Neural progenitor cell (in vitro differentiated cells): ENCODE results near the gene PHLDA2. TPM values are rescaled to one million over a fixed set of nuclear protein-coding genes. Genes with fewer than 3 reads are reported as not detected.

Source experiments
- DNase-seq: peaks from one replicate; pipeline ENCODE4 v3.0.0-alpha.2; 2016; ENCODE audit warnings: low spot score
- H2AFZ ChIP-seq: fragments of 200-600 bp; sonication (generic); replicated peaks from 2 replicates; pipeline ENCODE4 v1.6.1; 2016; ENCODE audit warnings: antibody characterized with exemption
- H3F3A ChIP-seq: fragments of 200-600 bp; sonication (generic); 2 replicates; pipeline ENCODE4 v1.6.1; 2016; ENCODE audit warnings: antibody characterized with exemption, low read depth
- H3K27ac ChIP-seq: fragments of 200-600 bp; sonication (generic); 2 replicates; pipeline ENCODE4 v1.5.1; 2016; ENCODE audit warnings: mild to moderate bottlenecking
- H3K27me3 ChIP-seq: fragments of 200-600 bp; sonication (generic); 2 replicates; pipeline ENCODE4 v1.6.1; 2016; ENCODE audit warnings: mild to moderate bottlenecking, moderate library complexity
- H3K36me3 ChIP-seq: fragments of 200-600 bp; sonication (generic); 2 replicates; pipeline ENCODE4 v1.5.1; 2016
- H3K4me1 ChIP-seq: fragments of 200-600 bp; sonication (generic); 2 replicates; pipeline ENCODE4 v1.6.1; 2016; ENCODE audit warnings: mixed run types
- H3K4me2 ChIP-seq: fragments of 200-600 bp; sonication (generic); 2 replicates; pipeline ENCODE4 v1.6.1; 2016
- H3K4me3 ChIP-seq: fragments of 200-600 bp; sonication (generic); 2 replicates; pipeline ENCODE4 v1.5.1; 2016
- H3K79me2 ChIP-seq: fragments of 200-600 bp; sonication (generic); 2 replicates; pipeline ENCODE4 v1.6.1; 2016; ENCODE audit warnings: low read depth
- H3K9ac ChIP-seq: fragments of 200-600 bp; sonication (generic); 2 replicates; pipeline ENCODE4 v1.6.1; 2016
- H3K9me3 ChIP-seq: fragments of 200-600 bp; sonication (generic); 2 replicates; pipeline ENCODE4 v1.5.1; 2016; ENCODE audit warnings: low read depth
- H4K20me1 ChIP-seq: fragments of 200-600 bp; sonication (generic); 2 replicates; pipeline ENCODE4 v1.6.1; 2016; ENCODE audit warnings: low read depth
- H3K27ac Mint-ChIP-seq: 3 replicates; pipeline ENCODE4 v1.8.0; 2021; ENCODE audit warnings: mixed read lengths
- H3K27me3 Mint-ChIP-seq: 2 replicates; pipeline ENCODE4 v1.8.0; 2022; ENCODE audit warnings: low read depth, mild to moderate bottlenecking, inconsistent platforms, moderate library complexity, mixed read lengths; ENCODE audit not compliant: insufficient read depth
- H3K36me3 Mint-ChIP-seq: 3 replicates; pipeline ENCODE4 v1.8.0; 2021; ENCODE audit warnings: mixed read lengths
- H3K4me1 Mint-ChIP-seq: 3 replicates; pipeline ENCODE4 v1.8.0; 2021; ENCODE audit warnings: mixed read lengths
- H3K4me3 Mint-ChIP-seq: 3 replicates; pipeline ENCODE4 v1.8.0; 2021; ENCODE audit warnings: mild to moderate bottlenecking, moderate library complexity, mixed read lengths
- H3K9me3 Mint-ChIP-seq: 3 replicates; pipeline ENCODE4 v1.8.0; 2020; ENCODE audit warnings: mixed read lengths
- EZH2 ChIP-seq: fragments of 200-600 bp; sonication (generic); IDR thresholded peaks from 2 replicates; pipeline ENCODE4 v1.6.1; 2017; ENCODE audit warnings: antibody characterized with exemption, mild to moderate bottlenecking, moderate library complexity
- EZH2phosphoT487 ChIP-seq: fragments of 200-600 bp; sonication (generic); IDR thresholded peaks from 2 replicates; pipeline ENCODE4 v1.6.1; 2017; ENCODE audit warnings: antibody characterized with exemption
- total RNA-seq: library from RNA; depleted of rRNA; stranded (reverse); fragments of >200 nt; gene quantifications from 2 replicates; pipeline ENCODE4 v1.2.3, GENCODE V29; 2015; ENCODE audit warnings: low replicate concordance
- TF ChIP-seq, protein P1 (sequence below): fragments of 200-600 bp; sonication (generic); IDR thresholded peaks from 2 replicates; pipeline ENCODE4 v1.5.1; 2017; ENCODE audit warnings: antibody characterized with exemption, mild to moderate bottlenecking

Gene PHLDA2
- total RNA-seq, 1 donor from 2014 or later: not detected

DNA sequence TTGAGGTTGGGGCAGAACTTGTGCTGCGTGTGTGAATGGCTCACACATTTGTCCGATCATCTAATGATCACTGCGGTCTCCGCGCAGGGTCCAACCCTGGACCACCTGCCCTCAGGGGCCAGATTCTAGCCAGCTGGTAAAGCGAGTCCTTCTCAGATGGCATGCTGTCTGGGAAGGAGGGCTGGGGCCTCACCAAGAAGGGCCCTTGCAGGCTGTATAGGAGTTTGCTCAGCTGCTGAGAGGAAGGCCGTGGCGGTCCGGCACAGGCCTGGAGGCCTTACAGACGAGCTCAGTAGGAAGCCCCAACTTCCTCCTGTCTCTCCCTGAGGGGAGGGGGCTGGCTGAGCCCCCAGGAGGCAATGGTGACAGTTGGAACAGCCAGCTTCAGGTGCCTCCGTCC lies 13.7 kb downstream of the PHLDA2 start:
- H3K4me3 Mint-ChIP-seq: no peak overlapping the region
- no peak overlapping the region for H2AFZ ChIP-seq
- H3K4me3 ChIP-seq: no peak overlapping the region
- no peaks in the 10 kb centered on the region for H3K79me2 ChIP-seq
- H3K4me1 Mint-ChIP-seq: peaks cover 9% of the 10 kb centered on the region
- no peak for DNase-seq
- TF ChIP-seq EZH2phosphoT487 (no peak), EZH2 (no peak)
- TF ChIP-seq, protein P1, sequence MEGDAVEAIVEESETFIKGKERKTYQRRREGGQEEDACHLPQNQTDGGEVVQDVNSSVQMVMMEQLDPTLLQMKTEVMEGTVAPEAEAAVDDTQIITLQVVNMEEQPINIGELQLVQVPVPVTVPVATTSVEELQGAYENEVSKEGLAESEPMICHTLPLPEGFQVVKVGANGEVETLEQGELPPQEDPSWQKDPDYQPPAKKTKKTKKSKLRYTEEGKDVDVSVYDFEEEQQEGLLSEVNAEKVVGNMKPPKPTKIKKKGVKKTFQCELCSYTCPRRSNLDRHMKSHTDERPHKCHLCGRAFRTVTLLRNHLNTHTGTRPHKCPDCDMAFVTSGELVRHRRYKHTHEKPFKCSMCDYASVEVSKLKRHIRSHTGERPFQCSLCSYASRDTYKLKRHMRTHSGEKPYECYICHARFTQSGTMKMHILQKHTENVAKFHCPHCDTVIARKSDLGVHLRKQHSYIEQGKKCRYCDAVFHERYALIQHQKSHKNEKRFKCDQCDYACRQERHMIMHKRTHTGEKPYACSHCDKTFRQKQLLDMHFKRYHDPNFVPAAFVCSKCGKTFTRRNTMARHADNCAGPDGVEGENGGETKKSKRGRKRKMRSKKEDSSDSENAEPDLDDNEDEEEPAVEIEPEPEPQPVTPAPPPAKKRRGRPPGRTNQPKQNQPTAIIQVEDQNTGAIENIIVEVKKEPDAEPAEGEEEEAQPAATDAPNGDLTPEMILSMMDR: no peak
- no peaks in the 10 kb centered on the region for H3K36me3 Mint-ChIP-seq
- H3K27ac ChIP-seq: no peak overlapping the region
- no peak overlapping the region for H3K27ac Mint-ChIP-seq
- no peaks in the 10 kb centered on the region for H3F3A ChIP-seq
- no peak overlapping the region for H3K9ac ChIP-seq
- no peaks in the 10 kb centered on the region for H3K9me3 ChIP-seq
- H3K9me3 Mint-ChIP-seq: no peaks in the 10 kb centered on the region
- no peaks in the 10 kb centered on the region for H3K27me3 ChIP-seq
- H3K27me3 Mint-ChIP-seq: peaks cover 2% of the 10 kb centered on the region
- no peak overlapping the region for H3K4me2 ChIP-seq
- H3K4me1 ChIP-seq: no peaks in the 10 kb centered on the region
- no peaks in the 10 kb centered on the region for H4K20me1 ChIP-seq
- no peaks in the 10 kb centered on the region for H3K36me3 ChIP-seq

DNA sequence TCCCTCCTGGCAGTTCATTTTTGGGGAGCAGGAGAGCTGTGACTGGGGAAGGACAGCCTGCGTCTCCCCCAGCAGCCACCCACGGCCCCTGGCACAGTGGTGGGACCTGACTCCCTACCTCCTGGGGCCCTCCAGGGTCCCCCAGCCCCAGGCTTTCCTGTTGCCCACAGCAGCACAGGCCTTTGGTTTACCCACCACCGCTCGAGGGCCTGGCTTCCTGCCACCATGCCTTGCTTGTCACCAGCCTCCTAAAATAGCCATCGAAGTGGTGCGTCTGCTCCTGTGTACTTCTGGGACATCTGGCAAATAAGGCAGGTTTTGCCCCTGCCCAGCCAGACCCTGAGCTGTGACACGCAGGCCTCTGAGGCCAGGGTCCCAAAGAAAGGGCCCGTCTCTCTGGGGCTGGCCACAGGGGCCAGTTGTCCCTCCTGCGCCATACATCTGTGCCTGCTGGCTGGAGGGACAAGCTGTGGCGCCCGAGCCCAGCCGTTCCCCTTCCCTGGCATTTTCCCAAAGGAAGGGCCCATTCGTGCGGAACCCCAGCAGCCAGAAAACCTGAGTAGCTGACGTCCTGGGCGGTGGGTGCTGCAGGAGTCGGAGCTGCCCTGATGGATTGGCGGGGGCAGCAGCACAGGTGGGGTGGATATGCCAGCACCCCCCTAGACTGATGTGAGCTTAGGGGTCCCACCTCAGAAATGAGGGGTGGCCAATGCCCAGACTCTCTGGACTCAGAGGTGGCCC lies 14.6 kb downstream of the PHLDA2 start:
- TF ChIP-seq, protein P1: no peak
- TF ChIP-seq EZH2phosphoT487 (no peak), EZH2 (no peak)
- H3K36me3 Mint-ChIP-seq: no peaks in the 10 kb centered on the region
- no peak overlapping the region for H3K27ac Mint-ChIP-seq

DNA sequence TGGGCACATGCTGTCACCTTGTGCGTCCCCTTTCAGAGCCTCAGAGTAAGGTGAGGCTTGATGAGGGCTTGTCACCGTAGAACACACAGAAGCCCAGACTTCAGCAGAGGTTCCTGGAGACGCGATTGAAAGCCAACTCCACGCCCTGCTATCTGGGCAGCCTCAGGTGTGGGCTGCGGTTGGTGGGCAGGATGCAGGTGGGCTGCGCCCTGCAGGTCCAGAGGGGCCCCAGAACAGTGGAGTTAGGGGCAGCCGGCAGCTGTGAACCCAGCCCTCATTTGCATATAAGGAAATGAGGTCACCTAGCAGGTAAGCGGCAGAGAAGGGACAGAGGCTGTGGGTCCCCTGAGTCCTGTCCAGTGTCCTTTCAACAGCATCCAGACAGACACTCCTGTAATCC lies 15.4 kb downstream of the PHLDA2 start:
- Mint-ChIP-seq H3K27ac (no peak overlapping the region), H3K4me1 (peaks cover 9% of the 10 kb centered on the region), H3K36me3 (no peaks in the 10 kb centered on the region), H3K27me3 (peaks cover 2% of the 10 kb centered on the region), H3K4me3 (no peak overlapping the region), H3K9me3 (no peaks in the 10 kb centered on the region)
- Histone ChIP-seq H3K27me3 (no peaks in the 10 kb centered on the region), H3F3A (no peaks in the 10 kb centered on the region), H3K36me3 (no peaks in the 10 kb centered on the region), H3K9me3 (no peaks in the 10 kb centered on the region), H3K4me1 (no peaks in the 10 kb centered on the region), H3K4me2 (no peak overlapping the region), H3K79me2 (no peaks in the 10 kb centered on the region), H3K4me3 (no peak overlapping the region), H3K9ac (no peak overlapping the region), H3K27ac (no peak overlapping the region), H4K20me1 (no peaks in the 10 kb centered on the region), H2AFZ (no peak overlapping the region)
- TF ChIP-seq, protein P1: no peak
- TF ChIP-seq EZH2 (no peak), EZH2phosphoT487 (no peak)
- DNase-seq: no peak

More for the DNA sequence above, 14.6 kb downstream of the PHLDA2 start:
- no peak overlapping the region for H3K9ac ChIP-seq
- H3K4me2 ChIP-seq: no peak overlapping the region
- H3K79me2 ChIP-seq: no peaks in the 10 kb centered on the region
- no peak overlapping the region for H3K4me3 ChIP-seq
- Mint-ChIP-seq H3K9me3 (no peaks in the 10 kb centered on the region), H3K4me3 (no peak overlapping the region), H3K4me1 (peaks cover 9% of the 10 kb centered on the region), H3K27me3 (peaks cover 2% of the 10 kb centered on the region)
- H3K4me1 ChIP-seq: no peaks in the 10 kb centered on the region
- no peaks in the 10 kb centered on the region for H3F3A ChIP-seq
- DNase-seq: no peak
- H3K36me3 ChIP-seq: no peaks in the 10 kb centered on the region
- H3K27me3 ChIP-seq: no peaks in the 10 kb centered on the region
- H4K20me1 ChIP-seq: no peaks in the 10 kb centered on the region
- no peak overlapping the region for H2AFZ ChIP-seq
- H3K9me3 ChIP-seq: no peaks in the 10 kb centered on the region
- no peak overlapping the region for H3K27ac ChIP-seq
